ENCODE data around the gene CYTH2. TPM values are rescaled to one million over a fixed set of nuclear protein-coding genes. Genes with fewer than 3 reads are reported as not detected.

The CYTH2 gene
- total RNA-seq, 1 experiment from 2014 or later: 103 TPM

DNA sequence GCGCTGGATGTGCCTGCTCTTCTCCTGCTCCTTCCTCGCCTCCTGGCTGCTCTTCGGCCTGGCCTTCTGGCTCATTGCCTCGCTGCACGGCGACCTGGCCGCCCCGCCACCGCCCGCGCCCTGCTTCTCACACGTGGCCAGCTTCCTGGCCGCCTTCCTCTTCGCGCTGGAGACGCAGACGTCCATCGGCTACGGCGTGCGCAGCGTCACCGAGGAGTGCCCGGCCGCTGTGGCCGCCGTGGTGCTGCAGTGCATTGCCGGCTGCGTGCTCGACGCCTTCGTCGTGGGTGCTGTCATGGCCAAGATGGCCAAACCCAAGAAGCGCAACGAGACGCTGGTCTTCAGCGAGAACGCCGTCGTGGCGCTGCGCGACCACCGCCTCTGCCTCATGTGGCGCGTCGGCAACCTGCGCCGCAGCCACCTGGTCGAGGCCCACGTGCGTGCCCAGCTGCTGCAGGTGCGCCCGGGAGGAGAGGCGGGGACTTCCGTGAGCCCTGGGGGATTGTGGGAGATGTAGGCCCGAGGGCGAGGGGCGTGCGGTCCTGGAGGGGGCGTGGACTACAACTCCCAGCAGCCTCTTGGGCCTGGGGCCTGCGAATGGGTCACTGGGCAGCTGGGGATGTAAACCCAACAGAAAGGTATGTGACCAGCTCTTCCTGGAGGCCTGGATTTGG lies 7.0 kb upstream of the CYTH2 start:
- Mint-ChIP-seq H3K4me1 (peaks cover 9 to 11% of the 10 kb centered on the region in 2 experiments; a peak in 3 of 4 replicates), H3K27me3 (ENCODE audit: low read depth) (peaks cover 5% of the 10 kb centered on the region), H3K9me3 (no peaks in the 10 kb centered on the region; a peak in 2 of 5 replicates), H3K4me3 (peak overlapping the region in 1 of 2 experiments; percentile 38; a peak in 1 of 5 replicates), H3K36me3 (ENCODE audit: insufficient read depth in 1 of 3, low read depth in 3 of 3) (peaks cover 4 to 26% (median 12%) of the 10 kb centered on the region in 3 experiments; a peak in 6 of 7 replicates), H3K27ac (no peak overlapping the region; a peak in 1 of 7 replicates)
- no CpG with 5 or more reads among the region's 62 CpGs for WGBS (ENCODE audit: extremely low coverage, insufficient read length, low lambda C conversion rate)
- DNase-seq: peak; percentile 93
- no peaks in the 10 kb centered on the region for H4K20me1 ChIP-seq (ENCODE audit: control insufficient read depth, insufficient read depth, insufficient read length)
- no peak overlapping the region for H3K14ac ChIP-seq (ENCODE audit: insufficient read depth, low read length)
- no peak overlapping the region for H3K4me2 ChIP-seq (ENCODE audit: insufficient read depth, insufficient read length, low read length)
- no peak overlapping the region for H3T11ph ChIP-seq (ENCODE audit: low read length)
- no peaks in the 10 kb centered on the region for H3K79me2 ChIP-seq (ENCODE audit: insufficient read depth, low read length)
- no peak overlapping the region for H3K23ac ChIP-seq (ENCODE audit: insufficient read length, low read depth, low read length)
- no peak overlapping the region for H3K9ac ChIP-seq (ENCODE audit: extremely low read depth, insufficient read length, low read length)
- H2BK15ac ChIP-seq (ENCODE audit: low read depth, low read length): no peak overlapping the region
- H3K27ac ChIP-seq (ENCODE audit: insufficient read length, low read depth, low read length): no peak overlapping the region
- no peak overlapping the region for H3K18ac ChIP-seq (ENCODE audit: insufficient read length, low read depth, low read length)
- no peak overlapping the region for H2BK20ac ChIP-seq (ENCODE audit: low read depth, low read length, poor library complexity, severe bottlenecking)
- no peak overlapping the region for H2BK12ac ChIP-seq (ENCODE audit: insufficient read length, low read depth, low read length)
- no peak overlapping the region for H4K5ac ChIP-seq (ENCODE audit: insufficient read length, low read depth, low read length)
- H3K23me2 ChIP-seq (ENCODE audit: insufficient read length, low read depth, low read length, poor library complexity, severe bottlenecking): no peaks in the 10 kb centered on the region
- no peak overlapping the region for H2AFZ ChIP-seq (ENCODE audit: low read length)
- TF ChIP-seq, protein P1, sequence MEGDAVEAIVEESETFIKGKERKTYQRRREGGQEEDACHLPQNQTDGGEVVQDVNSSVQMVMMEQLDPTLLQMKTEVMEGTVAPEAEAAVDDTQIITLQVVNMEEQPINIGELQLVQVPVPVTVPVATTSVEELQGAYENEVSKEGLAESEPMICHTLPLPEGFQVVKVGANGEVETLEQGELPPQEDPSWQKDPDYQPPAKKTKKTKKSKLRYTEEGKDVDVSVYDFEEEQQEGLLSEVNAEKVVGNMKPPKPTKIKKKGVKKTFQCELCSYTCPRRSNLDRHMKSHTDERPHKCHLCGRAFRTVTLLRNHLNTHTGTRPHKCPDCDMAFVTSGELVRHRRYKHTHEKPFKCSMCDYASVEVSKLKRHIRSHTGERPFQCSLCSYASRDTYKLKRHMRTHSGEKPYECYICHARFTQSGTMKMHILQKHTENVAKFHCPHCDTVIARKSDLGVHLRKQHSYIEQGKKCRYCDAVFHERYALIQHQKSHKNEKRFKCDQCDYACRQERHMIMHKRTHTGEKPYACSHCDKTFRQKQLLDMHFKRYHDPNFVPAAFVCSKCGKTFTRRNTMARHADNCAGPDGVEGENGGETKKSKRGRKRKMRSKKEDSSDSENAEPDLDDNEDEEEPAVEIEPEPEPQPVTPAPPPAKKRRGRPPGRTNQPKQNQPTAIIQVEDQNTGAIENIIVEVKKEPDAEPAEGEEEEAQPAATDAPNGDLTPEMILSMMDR (conservative IDR thresholded peaks at IDR 0.05): no peak
- H2BK120ac ChIP-seq (ENCODE audit: low read depth, low read length, poor library complexity, severe bottlenecking): no peak overlapping the region
- H3K9me3 ChIP-seq (ENCODE audit: control insufficient read depth, low read depth, low read length): no peaks in the 10 kb centered on the region
- no peak overlapping the region for H4K91ac ChIP-seq (ENCODE audit: insufficient read length, low read depth, low read length)
- peak overlapping the region; percentile 63 for H4K8ac ChIP-seq (replicated peaks; ENCODE audit: insufficient read length, low read depth, low read length)
- no peaks in the 10 kb centered on the region for H3K4me1 ChIP-seq (ENCODE audit: insufficient read depth, low read length)
- no peak overlapping the region for H3K4ac ChIP-seq (ENCODE audit: low read depth, low read length)
- no peaks in the 10 kb centered on the region for H3K27me3 ChIP-seq (ENCODE audit: insufficient read depth, low read length)
- H2BK5ac ChIP-seq (ENCODE audit: insufficient read length, low read length): no peak overlapping the region
- H2AK5ac ChIP-seq (ENCODE audit: insufficient read length, low read length): no peak overlapping the region
- no peak overlapping the region for H3K56ac ChIP-seq (ENCODE audit: insufficient read length, low read depth, low read length)
- no peaks in the 10 kb centered on the region for H3K79me1 ChIP-seq (ENCODE audit: insufficient read depth, low read depth, low read length, poor library complexity, severe bottlenecking)
